SW480 (cell line): ENCODE data around the gene ZNF277.
"Not testable (repeated sequence)": the region's sequence is repeated elsewhere in the genome, so short reads cannot be mapped to it uniquely, and the experiment has no call there.

Experiments used
- DNase-seq: peaks from one replicate; pipeline ENCODE4 v3.0.0-alpha.2; 2016; ENCODE audit warnings: low spot score

Gene ZNF277

GRCh38 chr7:112211348-112211907 lies 4.9 kb downstream of the ZNF277 start:
- no peak for DNase-seq

DNA sequence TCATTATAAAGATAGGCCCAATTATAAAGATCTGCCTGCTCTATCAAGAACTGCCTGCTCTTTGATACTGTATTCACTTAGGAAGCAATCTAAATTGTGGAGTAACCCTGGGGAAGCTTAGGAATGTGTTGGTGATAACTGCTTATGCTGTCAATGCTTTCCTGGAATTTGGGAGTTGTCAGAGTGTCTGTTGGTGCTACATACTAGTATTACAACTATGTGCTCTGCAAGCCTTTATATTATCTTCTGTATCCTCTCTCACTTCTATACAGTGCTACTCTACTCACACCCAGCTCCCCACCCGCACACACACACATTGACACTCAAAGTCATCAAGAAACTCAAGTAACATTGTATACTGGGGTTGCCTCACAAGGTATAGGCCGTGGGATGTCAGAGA lies 6.1 kb downstream of the ZNF277 start:
- no peak for DNase-seq

DNA sequence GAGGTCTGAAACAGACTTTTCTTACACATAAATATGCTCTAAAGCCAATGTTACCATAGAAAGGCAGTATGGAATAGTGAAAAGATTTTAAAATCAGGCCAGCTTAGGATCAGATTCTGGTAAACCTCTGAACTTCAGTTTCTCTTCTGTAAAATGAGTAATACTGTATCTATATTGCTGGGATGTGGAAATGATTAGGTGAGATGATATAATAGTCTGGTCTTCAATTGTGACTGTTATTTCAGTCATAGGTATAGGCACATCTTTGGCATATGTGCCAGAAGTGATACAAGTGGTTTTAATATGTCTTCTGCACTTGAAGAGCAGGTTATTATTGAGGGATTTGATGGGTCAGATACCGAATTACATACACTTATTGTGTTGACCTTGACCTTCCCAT lies 7.2 kb downstream of the ZNF277 start:
- no peak for DNase-seq

GRCh38 chr7:112214268-112214667 lies 7.8 kb downstream of the ZNF277 start:
- no peak for DNase-seq

DNA sequence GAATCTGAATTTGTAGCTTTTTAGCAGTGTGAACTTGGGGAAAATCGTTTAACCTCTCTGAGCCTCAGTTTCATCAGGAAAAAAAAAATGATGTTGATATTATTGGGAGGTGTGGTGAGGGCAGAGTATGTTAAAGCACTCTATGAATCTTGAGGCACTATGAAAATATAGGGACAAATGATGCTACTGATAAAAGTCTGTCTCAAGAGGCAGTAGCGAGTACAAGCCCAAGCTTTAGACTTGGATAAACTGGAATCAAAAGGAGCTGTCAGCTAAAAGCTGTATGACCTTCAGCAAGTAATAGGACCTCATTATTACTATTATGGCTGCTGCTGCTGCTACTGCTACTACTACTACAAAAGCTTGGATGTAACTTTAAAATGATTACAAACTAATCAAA lies 8.4 kb downstream of the ZNF277 start:
- DNase-seq, result no peak

- DNase-seq, result no peak
Measured at GRCh38 chr7:112215787-112216186, 9.3 kb downstream of the ZNF277 start.

DNA sequence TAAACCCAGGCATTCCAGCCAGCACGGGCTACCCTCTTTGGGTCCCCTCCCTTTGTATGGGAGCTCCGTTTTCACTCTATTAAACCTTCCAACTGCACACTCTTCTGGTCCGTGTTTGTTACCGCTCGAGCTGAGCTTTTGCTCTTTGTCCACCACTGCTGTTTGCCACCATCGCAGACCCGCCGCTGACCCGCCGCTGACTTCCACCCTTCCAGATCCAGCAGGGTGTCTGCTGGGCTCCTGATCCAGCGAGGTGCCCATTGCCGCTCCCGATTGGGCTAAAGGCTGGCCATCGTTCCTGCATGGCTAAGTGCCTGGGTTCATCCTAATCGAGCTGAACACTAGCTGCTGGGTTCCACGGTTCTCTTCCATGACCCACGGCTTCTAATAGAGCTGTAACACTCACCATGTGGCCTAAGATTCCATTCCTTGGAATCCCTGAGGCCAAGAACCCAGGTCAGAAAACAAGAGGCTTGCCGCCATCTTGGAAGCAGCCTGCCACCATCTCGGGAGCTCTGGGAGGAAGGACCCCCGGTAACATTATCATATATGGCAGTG lies 14.5 kb downstream of the ZNF277 start:
- DNase-seq, result no peak

DNA sequence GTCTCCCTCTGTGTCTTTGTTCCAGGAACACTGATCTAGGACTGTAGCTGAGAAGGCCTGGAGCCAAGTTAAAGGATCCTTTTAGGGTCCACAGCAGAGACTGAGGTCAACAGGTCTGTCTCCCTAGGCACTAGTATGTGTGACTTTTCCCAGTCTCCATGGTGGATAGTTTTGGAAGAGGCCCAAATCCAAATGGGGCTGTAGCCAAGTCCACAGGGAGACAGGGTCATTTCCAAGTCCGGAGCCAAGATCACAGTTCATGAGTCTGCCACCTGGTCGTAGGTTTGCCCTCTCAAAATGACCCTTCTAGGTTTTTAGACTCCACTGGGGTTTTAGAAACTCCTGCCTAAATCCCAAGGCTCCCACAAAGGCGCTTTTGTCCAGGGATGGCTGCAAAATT lies 16.8 kb downstream of the ZNF277 start:
- no peak for DNase-seq

DNA sequence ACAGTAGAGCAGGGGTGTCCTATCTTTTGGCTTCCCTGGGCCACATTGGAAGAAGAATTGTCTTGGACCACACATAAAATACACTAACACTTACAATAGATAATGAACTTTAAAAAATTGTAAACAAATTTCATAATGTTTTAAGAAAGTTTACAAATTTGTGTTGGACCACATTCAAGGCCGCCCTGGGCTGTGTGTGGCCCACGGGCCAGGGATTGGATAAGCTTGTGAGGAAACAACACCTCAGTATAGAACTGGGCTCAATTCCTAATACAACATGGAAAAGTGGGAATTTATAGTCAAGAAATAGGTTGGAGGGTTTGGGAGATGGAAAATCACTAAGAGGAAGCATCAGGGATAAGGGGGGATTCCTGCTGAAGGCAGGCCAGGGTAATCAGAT lies 17.7 kb downstream of the ZNF277 start:
- no peak for DNase-seq

GRCh38 chr7:112225006-112225405 lies 18.5 kb downstream of the ZNF277 start:
- DNase-seq, result no peak

DNA sequence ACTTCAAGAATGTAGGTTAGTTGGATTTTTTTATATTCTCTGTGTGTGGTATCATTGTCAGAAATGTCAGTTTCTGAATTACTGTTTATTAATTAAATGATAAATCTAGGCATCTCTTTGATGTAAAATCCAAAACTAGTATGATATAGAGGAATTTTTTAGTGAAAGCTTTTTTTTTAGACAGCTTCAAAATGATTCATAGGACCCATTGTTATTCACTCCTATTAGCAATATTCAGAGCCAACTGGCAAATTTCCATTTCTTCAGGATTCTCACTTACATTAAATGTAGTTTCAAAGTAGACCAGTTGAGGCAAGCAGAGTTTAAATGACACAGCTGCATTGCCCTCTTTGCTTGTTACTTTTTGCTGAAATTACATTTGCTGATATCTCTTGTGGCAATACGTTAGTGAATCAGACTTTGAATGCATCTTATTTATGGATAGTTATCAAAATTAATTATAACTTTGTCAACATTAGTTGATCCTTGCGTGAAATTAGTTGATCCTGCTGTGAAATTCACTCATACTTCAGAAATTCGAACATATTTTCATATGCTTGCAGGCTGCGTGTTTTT lies 20.3 kb downstream of the ZNF277 start:
- DNase-seq, result no peak

- no peak for DNase-seq
Measured at GRCh38 chr7:112228632-112229031, 22.1 kb downstream of the ZNF277 start.

GRCh38 chr7:112232212-112232978 lies 25.9 kb downstream of the ZNF277 start:
- no peak for DNase-seq

DNA sequence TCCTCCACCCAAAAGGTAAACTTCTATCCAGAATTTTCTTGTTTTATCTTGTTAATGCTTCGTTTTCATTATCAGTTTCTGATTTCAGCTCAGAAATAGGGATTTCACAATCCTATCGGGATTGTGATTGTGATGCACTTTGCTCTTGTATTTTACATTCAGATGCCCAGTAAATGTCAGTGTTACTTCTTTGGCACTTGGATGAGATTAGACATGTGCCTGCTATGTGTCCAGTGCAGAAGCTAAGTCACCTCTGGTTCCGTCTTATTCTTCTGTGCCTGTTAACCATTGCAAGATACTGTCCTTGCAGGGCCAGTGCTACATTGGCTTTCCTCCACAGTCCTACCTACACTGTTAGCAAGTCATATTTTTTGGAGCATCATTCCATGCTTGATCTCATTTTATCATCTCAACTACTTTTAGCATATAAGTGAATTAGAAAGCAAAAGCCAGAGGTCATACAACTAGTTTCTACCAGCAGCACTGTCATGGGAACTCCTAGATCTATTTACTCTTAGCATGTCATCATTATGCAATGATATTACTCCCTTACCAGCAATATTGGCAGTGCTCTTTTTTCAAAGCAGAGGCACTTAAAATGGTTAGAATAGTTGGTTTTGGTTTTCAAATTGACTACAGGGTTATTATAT lies 26.7 kb downstream of the ZNF277 start:
- DNase-seq, result no peak

- no peak for DNase-seq
Measured at GRCh38 chr7:112234147-112234546, 27.7 kb downstream of the ZNF277 start.

DNA sequence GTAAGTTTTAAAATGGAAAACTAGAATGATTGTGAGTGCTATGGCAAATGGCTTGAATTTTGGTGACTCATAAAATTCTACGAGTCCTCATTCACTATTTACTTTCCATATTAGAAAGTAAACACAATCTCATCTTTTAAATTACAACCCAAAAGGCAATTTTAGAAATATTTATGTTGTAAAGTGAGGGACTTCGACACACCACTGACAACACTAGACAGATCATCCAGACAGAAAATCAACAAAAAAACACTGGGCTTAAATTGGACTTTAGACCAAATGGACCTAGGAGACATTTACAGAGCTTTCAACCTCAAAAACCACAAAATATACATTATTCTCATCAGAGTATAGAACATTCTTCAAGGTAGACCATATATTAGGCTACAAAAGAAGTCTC lies 30.1 kb downstream of the ZNF277 start:
- DNase-seq, result no peak

DNA sequence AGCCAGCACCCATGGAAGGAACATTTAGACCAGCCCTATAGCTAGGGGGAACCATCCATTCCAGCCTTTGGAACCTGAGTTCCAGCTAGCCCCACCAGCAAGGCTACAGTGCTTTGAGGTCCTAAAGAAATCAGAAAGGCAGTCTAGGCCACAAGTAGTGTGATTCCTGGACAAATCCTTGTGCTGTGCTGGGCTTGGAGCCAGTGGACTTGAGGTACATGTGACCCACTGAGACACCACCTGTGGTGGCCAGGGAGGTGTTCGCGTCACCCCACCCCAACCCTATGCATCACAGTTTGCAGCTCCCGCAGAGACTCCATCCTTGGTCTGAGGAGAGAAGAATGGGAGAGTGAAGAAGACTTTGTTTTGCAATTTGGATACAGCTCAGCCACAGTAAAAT lies 31.8 kb downstream of the ZNF277 start:
- DNase-seq, result no peak

GRCh38 chr7:112238852-112239610 lies 32.5 kb downstream of the ZNF277 start:
- DNase-seq, result no peak

DNA sequence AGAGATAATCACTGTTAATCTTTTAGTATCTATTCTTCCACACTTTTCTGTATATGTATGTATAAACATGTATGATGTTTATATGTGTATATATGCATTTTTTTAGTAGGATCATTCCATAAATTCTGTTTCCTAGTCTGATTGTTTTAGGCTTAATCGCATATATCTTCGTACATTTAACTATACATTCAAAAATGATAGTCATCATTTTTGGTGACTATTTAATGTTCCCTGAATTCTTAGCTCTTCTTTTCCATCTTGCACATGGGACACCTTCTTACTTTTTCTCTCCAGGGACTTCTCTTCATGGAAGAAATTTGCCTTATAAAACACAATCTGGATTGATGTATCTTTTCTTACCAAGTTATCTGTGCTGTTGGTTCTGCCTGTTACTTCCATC lies 42.1 kb downstream of the ZNF277 start:
- no peak for DNase-seq

- DNase-seq, result not testable (repeated sequence)
Measured at GRCh38 chr7:112249967-112250366, 43.5 kb downstream of the ZNF277 start.

DNA sequence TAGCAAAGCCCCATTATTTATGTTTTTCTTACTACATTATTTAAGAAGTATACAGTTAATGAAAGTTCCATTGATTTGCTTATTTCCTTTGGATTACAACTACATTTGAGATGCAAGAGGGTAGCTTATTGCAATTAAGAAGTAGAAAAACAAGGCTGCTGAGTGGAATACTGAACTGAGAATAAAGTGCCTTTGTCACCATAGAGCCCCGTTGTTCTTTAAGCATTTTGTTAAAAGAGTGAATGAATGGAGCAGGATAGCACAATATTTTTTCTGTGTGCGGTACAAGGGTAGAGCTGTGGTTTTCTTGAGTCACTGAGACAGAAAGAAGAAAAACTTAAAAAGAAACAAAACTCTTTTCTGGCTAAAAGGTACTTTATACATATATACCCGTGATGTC lies 45.6 kb downstream of the ZNF277 start:
- DNase-seq, result no peak

DNA sequence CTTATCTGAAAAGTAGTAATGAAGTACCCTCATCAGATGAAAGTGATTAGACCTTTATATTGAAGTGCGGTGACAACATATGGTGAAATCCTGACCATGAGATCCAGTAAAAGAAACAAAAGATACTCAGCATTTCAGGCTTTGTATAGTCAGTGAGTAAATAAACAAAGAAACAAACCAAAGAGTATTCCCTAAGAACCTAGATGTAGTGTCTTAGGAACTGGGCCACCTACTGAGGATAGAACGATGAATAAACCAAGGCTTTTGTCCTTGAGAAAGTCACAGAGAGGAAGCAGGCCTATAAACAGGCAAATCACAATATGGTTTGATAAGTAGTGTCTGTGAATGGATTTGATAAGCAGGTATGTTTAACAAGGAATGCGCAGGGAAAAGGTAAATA lies 46.2 kb downstream of the ZNF277 start:
- no peak for DNase-seq
